ENCODE data around the gene CCNYL1.
A peak's percentile ranks its signal among the peaks of the same experiment; 100 is the strongest.
"Not testable (repeated sequence)": the region's sequence is repeated elsewhere in the genome, so short reads cannot be mapped to it uniquely, and the experiment has no call there.

Gene CCNYL1

GRCh38 chr2:207697411-207697810 lies 14.0 kb upstream of the CCNYL1 start:
- no peak for DNase-seq (ENCODE audit: low spot score)

GRCh38 chr2:207698301-207698700 lies 13.1 kb upstream of the CCNYL1 start:
- no peak for DNase-seq (ENCODE audit: low spot score)

GRCh38 chr2:207704078-207704477 lies 7.4 kb upstream of the CCNYL1 start:
- DNase-seq (ENCODE audit: low spot score): no peak

GRCh38 chr2:207704671-207705070 lies 6.8 kb upstream of the CCNYL1 start:
- DNase-seq (ENCODE audit: low spot score): no peak

- DNase-seq (ENCODE audit: low spot score): no peak
Measured at GRCh38 chr2:207706936-207707860, 4.2 kb upstream of the CCNYL1 start.

- no peak for DNase-seq (ENCODE audit: low spot score)
Measured at GRCh38 chr2:207711750-207712530, 500 bp downstream of the CCNYL1 start.

GRCh38 chr2:207716056-207716455 lies 4.6 kb downstream of the CCNYL1 start:
- no peak for DNase-seq (ENCODE audit: low spot score)

- DNase-seq (ENCODE audit: low spot score): no peak
Measured at GRCh38 chr2:207718521-207718920, 7.1 kb downstream of the CCNYL1 start.

GRCh38 chr2:207719008-207719407 lies 7.6 kb downstream of the CCNYL1 start:
- no peak for DNase-seq (ENCODE audit: low spot score)

GRCh38 chr2:207719655-207720054 lies 8.2 kb downstream of the CCNYL1 start:
- not testable (repeated sequence) for DNase-seq (ENCODE audit: low spot score)

GRCh38 chr2:207720517-207721187 lies 9.2 kb downstream of the CCNYL1 start:
- no peak for DNase-seq (ENCODE audit: low spot score)

GRCh38 chr2:207722773-207723424 lies 11.5 kb downstream of the CCNYL1 start:
- no peak for DNase-seq (ENCODE audit: low spot score)

- DNase-seq (ENCODE audit: low spot score): not testable (repeated sequence)
Measured at GRCh38 chr2:207723425-207723787, 12.0 kb downstream of the CCNYL1 start.

- no peak for DNase-seq (ENCODE audit: low spot score)
Measured at GRCh38 chr2:207724113-207724512, 12.7 kb downstream of the CCNYL1 start.

GRCh38 chr2:207725873-207726578 lies 14.6 kb downstream of the CCNYL1 start:
- no peak for DNase-seq (ENCODE audit: low spot score)

- no peak for DNase-seq (ENCODE audit: low spot score)
Measured at GRCh38 chr2:207727261-207727660, 15.8 kb downstream of the CCNYL1 start.

GRCh38 chr2:207729465-207729998 lies 18.1 kb downstream of the CCNYL1 start:
- no peak for DNase-seq (ENCODE audit: low spot score)

- DNase-seq (ENCODE audit: low spot score): no peak
Measured at GRCh38 chr2:207731138-207731537, 19.7 kb downstream of the CCNYL1 start.

- no peak for DNase-seq (ENCODE audit: low spot score)
Measured at GRCh38 chr2:207733597-207734240, 22.3 kb downstream of the CCNYL1 start.

- peak; percentile 17 for DNase-seq (ENCODE audit: low spot score)
Measured at GRCh38 chr2:207734264-207734635, 22.8 kb downstream of the CCNYL1 start.

Data from COLO829 (cell line).